ENCODE measurements around the gene HOXD10. TPM values are rescaled to one million over a fixed set of nuclear protein-coding genes. Genes with fewer than 3 reads are reported as not detected.

Gene HOXD10
- total and polyA plus RNA-seq, 5 donors, result not detected

DNA sequence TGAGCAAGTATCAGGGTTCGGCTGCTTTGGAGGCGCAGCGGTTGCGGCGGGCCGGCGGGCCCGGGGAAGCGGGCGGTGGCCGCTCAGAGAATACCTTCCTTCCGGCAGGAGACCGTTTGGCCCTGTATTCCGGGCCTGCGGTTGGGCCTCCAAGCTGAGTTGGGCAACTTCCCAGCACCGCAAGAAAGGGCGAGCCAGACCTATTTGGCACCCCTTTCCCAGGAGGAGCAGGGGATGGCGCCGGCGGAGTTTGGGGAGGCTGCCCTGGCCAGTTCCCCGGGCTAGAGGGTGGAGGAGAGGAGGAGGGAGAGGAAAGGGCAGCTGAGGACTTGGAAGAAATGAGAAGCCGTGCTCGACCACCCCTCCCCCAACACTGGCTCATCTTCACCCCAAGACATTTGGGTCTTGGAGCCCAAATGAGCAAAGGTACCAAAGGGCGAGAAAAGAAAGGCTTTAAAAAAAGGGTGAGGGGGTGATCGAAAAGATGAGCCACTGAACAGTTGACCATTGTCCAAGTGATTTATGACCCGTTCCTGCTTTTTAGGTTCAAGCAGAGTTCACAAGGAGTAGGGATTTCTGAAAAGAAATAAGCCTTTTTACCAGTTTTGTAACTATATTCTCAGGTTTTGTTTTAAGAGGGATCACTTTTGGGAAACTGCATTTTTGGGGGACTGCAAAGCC lies 48.9 kb downstream of the HOXD10 start:
- Histone ChIP-seq H3K4me1 (ENCODE audit: control insufficient read depth, insufficient read depth, low read length) (no peaks in the 10 kb centered on the region), H3K27ac (ENCODE audit: low read length) (no peak overlapping the region), H3K9me3 (ENCODE audit: control insufficient read depth, low read length) (no peaks in the 10 kb centered on the region), H3K27me3 (ENCODE audit: control insufficient read depth, insufficient read depth) (peaks cover 11% of the 10 kb centered on the region), H3K4me3 (ENCODE audit: low read length) (no peak overlapping the region)
- intact Hi-C loops (cut with DNase I), result no loop called here
- 8% methylated on average over 26 of the region's 26 CpGs for WGBS
- ATAC-seq (no peak), DNase-seq (no peak)

GRCh38 chr2:176166272-176166671 lies 49.7 kb downstream of the HOXD10 start:
- peaks cover 11% of the 10 kb centered on the region for H3K27me3 ChIP-seq (ENCODE audit: control insufficient read depth, insufficient read depth)
- H3K4me1 ChIP-seq (ENCODE audit: control insufficient read depth, insufficient read depth, low read length), result no peaks in the 10 kb centered on the region
- ATAC-seq (no peak), DNase-seq (no peak)
- no peak overlapping the region for H3K27ac ChIP-seq (ENCODE audit: low read length)
- intact Hi-C loops (cut with DNase I), result no loop called here
- H3K4me3 ChIP-seq (ENCODE audit: low read length), result no peak overlapping the region
- no peaks in the 10 kb centered on the region for H3K9me3 ChIP-seq (ENCODE audit: control insufficient read depth, low read length)
- 37% methylated on average over 2 of the region's 2 CpGs for WGBS

DNA sequence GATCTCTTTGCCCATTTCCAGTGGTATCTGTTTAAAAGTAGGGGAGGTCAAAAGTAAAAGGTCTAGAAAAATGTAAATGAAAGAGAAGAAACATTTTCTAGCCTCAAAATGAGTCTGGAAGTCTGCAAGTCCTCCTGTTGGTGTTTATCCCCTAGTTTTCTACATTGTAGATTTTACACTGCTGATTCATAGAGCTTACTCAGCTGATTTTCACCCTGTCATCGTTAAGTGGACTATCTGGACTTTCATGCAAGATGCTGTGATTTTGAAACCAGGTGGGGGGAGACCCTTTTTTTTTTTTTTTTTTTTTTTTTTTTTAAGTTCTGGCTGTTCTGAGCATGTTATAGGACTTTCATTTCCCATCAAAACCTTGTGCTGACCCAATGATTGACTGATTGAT lies 50.8 kb downstream of the HOXD10 start:
- ATAC-seq (no peak), DNase-seq (no peak)
- Histone ChIP-seq H3K27ac (ENCODE audit: low read length) (no peak overlapping the region), H3K27me3 (ENCODE audit: control insufficient read depth, insufficient read depth) (peaks cover 11% of the 10 kb centered on the region), H3K9me3 (ENCODE audit: control insufficient read depth, low read length) (no peaks in the 10 kb centered on the region), H3K4me1 (ENCODE audit: control insufficient read depth, insufficient read depth, low read length) (no peaks in the 10 kb centered on the region), H3K4me3 (ENCODE audit: low read length) (no peak overlapping the region)
- 80% methylated on average over 1 of the region's 1 CpG for WGBS
- intact Hi-C loops (cut with DNase I), result no loop called here

- 78% methylated on average over 5 of the region's 5 CpGs for WGBS
- no peaks in the 10 kb centered on the region for H3K9me3 ChIP-seq (ENCODE audit: control insufficient read depth, low read length)
- H3K27me3 ChIP-seq (ENCODE audit: control insufficient read depth, insufficient read depth), result peaks cover 11% of the 10 kb centered on the region
- no peak overlapping the region for H3K4me3 ChIP-seq (ENCODE audit: low read length)
- intact Hi-C loops (cut with DNase I), result no loop called here
- no peak overlapping the region for H3K27ac ChIP-seq (ENCODE audit: low read length)
- no peak for ATAC-seq
- DNase-seq, result no peak
- no peaks in the 10 kb centered on the region for H3K4me1 ChIP-seq (ENCODE audit: control insufficient read depth, insufficient read depth, low read length)
Observed at GRCh38 chr2:176169181-176169580, 52.6 kb downstream of the HOXD10 start.

Small RNA genes within 50 kb of the gene (microRNA-seq; reads per million reads assigned to microRNA genes)
- 514 to 825 reads per million in 2 donors for gene MIR10B

Other genes with a start within 250 kb of the HOXD10 start
- 10 to 100 TPM; 22.6 to 37.2 (median 24.0) TPM for gene LNPK, start 114.5 kb upstream of the HOXD10 start, total RNA-seq
- 4.6 TPM for gene LNPK, start 114.5 kb upstream of the HOXD10 start, polyA plus RNA-seq
- gene EVX2, start 32.8 kb upstream of the HOXD10 start, total RNA-seq, result not detected
- gene EVX2, start 32.8 kb upstream of the HOXD10 start, polyA plus RNA-seq, result not detected
- not detected for gene HOXD13, start 24.1 kb upstream of the HOXD10 start, total RNA-seq
- gene HOXD13, start 24.1 kb upstream of the HOXD10 start, polyA plus RNA-seq, result not detected
- not detected for gene HOXD12, start 17.0 kb upstream of the HOXD10 start, total RNA-seq
- not detected for gene HOXD12, start 17.0 kb upstream of the HOXD10 start, polyA plus RNA-seq
- gene HOXD11, start 9.5 kb upstream of the HOXD10 start, total RNA-seq, result not detected
- gene HOXD11, start 9.5 kb upstream of the HOXD10 start, polyA plus RNA-seq, result not detected
- not detected for gene HOXD9, start 5.9 kb downstream of the HOXD10 start, total RNA-seq
- 0.09 TPM for gene HOXD9, start 5.9 kb downstream of the HOXD10 start, polyA plus RNA-seq
- gene HOXD8, start 12.9 kb downstream of the HOXD10 start, total RNA-seq, result under 1 TPM; 0.11 to 0.39 (median 0.28) TPM
- 0.63 TPM for gene HOXD8, start 12.9 kb downstream of the HOXD10 start, polyA plus RNA-seq
- not detected for gene HOXD4, start 34.8 kb downstream of the HOXD10 start, total RNA-seq
- gene HOXD4, start 34.8 kb downstream of the HOXD10 start, polyA plus RNA-seq, result 0.29 TPM
- not detected for gene HOXD3, start 40.5 kb downstream of the HOXD10 start, total RNA-seq
- gene HOXD3, start 40.5 kb downstream of the HOXD10 start, polyA plus RNA-seq, result 0.16 TPM
- not detected for gene HOXD1, start 71.9 kb downstream of the HOXD10 start, total RNA-seq
- gene HOXD1, start 71.9 kb downstream of the HOXD10 start, polyA plus RNA-seq, result 0.05 TPM
- 10 to 100 TPM; 34.7 to 51.7 (median 43.2) TPM for gene MTX2, start 152.7 kb downstream of the HOXD10 start, total RNA-seq
- 83.3 TPM for gene MTX2, start 152.7 kb downstream of the HOXD10 start, polyA plus RNA-seq

All from right cardiac atrium (tissue), 5 donors.